ENCODE data around the gene TNRC18. TPM values are rescaled to one million over a fixed set of nuclear protein-coding genes. Genes with fewer than 3 reads are reported as not detected.
"Not testable (repeated sequence)": the region's sequence is repeated elsewhere in the genome, so short reads cannot be mapped to it uniquely, and the experiment has no call there.

TNRC18 gene
- total RNA-seq, 1 experiment from 2014 or later: 10.2 TPM

- H3K9me3 ChIP-seq (ENCODE audit: low read length): no peaks in the 10 kb centered on the region
- no peaks in the 10 kb centered on the region for H3K79me2 ChIP-seq (ENCODE audit: low read length)
- no peak overlapping the region for H3K4me3 ChIP-seq (ENCODE audit: low read length)
- no peaks in the 10 kb centered on the region for H3K9me2 ChIP-seq (replicated peaks; ENCODE audit: insufficient read depth, low read length)
- no peak overlapping the region for H3K4me2 ChIP-seq (ENCODE audit: low read depth, low read length, poor library complexity, severe bottlenecking)
- no peak overlapping the region for H3K27ac ChIP-seq (ENCODE audit: low read length)
- DNase-seq: no peak
- no peaks in the 10 kb centered on the region for H3K27me3 ChIP-seq (ENCODE audit: low read length)
- H3K9ac ChIP-seq (ENCODE audit: low read length): no peak overlapping the region
- H4K20me1 ChIP-seq (ENCODE audit: insufficient read depth, low read depth, low read length): no peaks in the 10 kb centered on the region
- H2AFZ ChIP-seq (ENCODE audit: low read length): no peak overlapping the region
- H3K36me3 ChIP-seq (ENCODE audit: insufficient read depth, low read length): no peaks in the 10 kb centered on the region
- no peaks in the 10 kb centered on the region for H3K4me1 ChIP-seq (ENCODE audit: low read length)
Observed at GRCh38 chr7:5320391-5320790, 103.2 kb downstream of the TNRC18 start.

- H3K27me3 ChIP-seq (ENCODE audit: low read length); H2AFZ ChIP-seq (ENCODE audit: low read length); H3K79me2 ChIP-seq (ENCODE audit: low read length); H4K20me1 ChIP-seq (ENCODE audit: insufficient read depth, low read depth, low read length); H3K36me3 ChIP-seq (ENCODE audit: insufficient read depth, low read length); H3K9ac ChIP-seq (ENCODE audit: low read length); H3K9me2 ChIP-seq (replicated peaks; ENCODE audit: insufficient read depth, low read length); H3K9me3 ChIP-seq (ENCODE audit: low read length); H3K4me3 ChIP-seq (ENCODE audit: low read length); H3K27ac ChIP-seq (ENCODE audit: low read length); DNase-seq; H3K4me1 ChIP-seq (ENCODE audit: low read length); H3K4me2 ChIP-seq (ENCODE audit: low read depth, low read length, poor library complexity, severe bottlenecking): not testable (repeated sequence)
Observed at GRCh38 chr7:5318613-5319012, 105.0 kb downstream of the TNRC18 start.

- Histone ChIP-seq H3K4me2 (ENCODE audit: low read depth, low read length, poor library complexity, severe bottlenecking) (no peak overlapping the region), H3K9me2 (replicated peaks; ENCODE audit: insufficient read depth, low read length) (no peaks in the 10 kb centered on the region), H3K36me3 (ENCODE audit: insufficient read depth, low read length) (no peaks in the 10 kb centered on the region), H3K4me1 (ENCODE audit: low read length) (no peaks in the 10 kb centered on the region), H3K79me2 (ENCODE audit: low read length) (no peaks in the 10 kb centered on the region), H4K20me1 (ENCODE audit: insufficient read depth, low read depth, low read length) (no peaks in the 10 kb centered on the region), H2AFZ (ENCODE audit: low read length) (no peak overlapping the region), H3K9ac (ENCODE audit: low read length) (no peak overlapping the region), H3K27ac (ENCODE audit: low read length) (no peak overlapping the region), H3K27me3 (ENCODE audit: low read length) (no peaks in the 10 kb centered on the region), H3K9me3 (ENCODE audit: low read length) (no peaks in the 10 kb centered on the region), H3K4me3 (ENCODE audit: low read length) (no peak overlapping the region)
- no peak for DNase-seq
Observed at GRCh38 chr7:5315761-5316160, 107.9 kb downstream of the TNRC18 start.

- H2AFZ ChIP-seq (ENCODE audit: low read length): no peak overlapping the region
- no peaks in the 10 kb centered on the region for H4K20me1 ChIP-seq (ENCODE audit: insufficient read depth, low read depth, low read length)
- H3K9ac ChIP-seq (ENCODE audit: low read length): no peak overlapping the region
Observed at GRCh38 chr7:5314864-5315263, 108.8 kb downstream of the TNRC18 start.

GRCh38 chr7:5313076-5313885, 110.4 kb downstream of the TNRC18 start:
- H3K4me3 ChIP-seq (ENCODE audit: low read length); H3K9ac ChIP-seq (ENCODE audit: low read length); H3K4me1 ChIP-seq (ENCODE audit: low read length); H3K9me2 ChIP-seq (replicated peaks; ENCODE audit: insufficient read depth, low read length); H3K27me3 ChIP-seq (ENCODE audit: low read length); H3K27ac ChIP-seq (ENCODE audit: low read length); H3K9me3 ChIP-seq (ENCODE audit: low read length); H3K79me2 ChIP-seq (ENCODE audit: low read length); H4K20me1 ChIP-seq (ENCODE audit: insufficient read depth, low read depth, low read length); DNase-seq; H2AFZ ChIP-seq (ENCODE audit: low read length); H3K36me3 ChIP-seq (ENCODE audit: insufficient read depth, low read length); H3K4me2 ChIP-seq (ENCODE audit: low read depth, low read length, poor library complexity, severe bottlenecking): not testable (repeated sequence)

More at GRCh38 chr7:5314864-5315263, 108.8 kb downstream of the TNRC18 start:
- H3K27me3 ChIP-seq (ENCODE audit: low read length): no peaks in the 10 kb centered on the region
- no peak overlapping the region for H3K4me2 ChIP-seq (ENCODE audit: low read depth, low read length, poor library complexity, severe bottlenecking)
- H3K27ac ChIP-seq (ENCODE audit: low read length): no peak overlapping the region
- DNase-seq: no peak
- H3K79me2 ChIP-seq (ENCODE audit: low read length): no peaks in the 10 kb centered on the region
- no peaks in the 10 kb centered on the region for H3K9me3 ChIP-seq (ENCODE audit: low read length)
- no peak overlapping the region for H3K4me3 ChIP-seq (ENCODE audit: low read length)
- H3K36me3 ChIP-seq (ENCODE audit: insufficient read depth, low read length): no peaks in the 10 kb centered on the region
- no peaks in the 10 kb centered on the region for H3K4me1 ChIP-seq (ENCODE audit: low read length)
- H3K9me2 ChIP-seq (replicated peaks; ENCODE audit: insufficient read depth, low read length): no peaks in the 10 kb centered on the region

- not testable (repeated sequence) for H3K4me2 ChIP-seq (ENCODE audit: low read depth, low read length, poor library complexity, severe bottlenecking); DNase-seq; H3K27ac ChIP-seq (ENCODE audit: low read length); H3K27me3 ChIP-seq (ENCODE audit: low read length); H3K36me3 ChIP-seq (ENCODE audit: insufficient read depth, low read length); H3K9me2 ChIP-seq (replicated peaks; ENCODE audit: insufficient read depth, low read length); H4K20me1 ChIP-seq (ENCODE audit: insufficient read depth, low read depth, low read length); H3K9me3 ChIP-seq (ENCODE audit: low read length); H3K9ac ChIP-seq (ENCODE audit: low read length); H3K4me3 ChIP-seq (ENCODE audit: low read length); H3K4me1 ChIP-seq (ENCODE audit: low read length); H2AFZ ChIP-seq (ENCODE audit: low read length); H3K79me2 ChIP-seq (ENCODE audit: low read length)
Observed at GRCh38 chr7:5312276-5313070, 111.2 kb downstream of the TNRC18 start.

GRCh38 chr7:5310822-5311405, 112.7 kb downstream of the TNRC18 start:
- Histone ChIP-seq H3K27me3 (ENCODE audit: low read length) (no peaks in the 10 kb centered on the region), H2AFZ (ENCODE audit: low read length) (no peak overlapping the region), H4K20me1 (ENCODE audit: insufficient read depth, low read depth, low read length) (no peaks in the 10 kb centered on the region), H3K36me3 (ENCODE audit: insufficient read depth, low read length) (no peaks in the 10 kb centered on the region), H3K9me2 (replicated peaks; ENCODE audit: insufficient read depth, low read length) (no peaks in the 10 kb centered on the region), H3K4me1 (ENCODE audit: low read length) (no peaks in the 10 kb centered on the region), H3K9me3 (ENCODE audit: low read length) (no peaks in the 10 kb centered on the region), H3K4me3 (ENCODE audit: low read length) (no peak overlapping the region), H3K27ac (ENCODE audit: low read length) (no peak overlapping the region), H3K79me2 (ENCODE audit: low read length) (no peaks in the 10 kb centered on the region), H3K4me2 (ENCODE audit: low read depth, low read length, poor library complexity, severe bottlenecking) (no peak overlapping the region), H3K9ac (ENCODE audit: low read length) (no peak overlapping the region)
- no peak for DNase-seq

GRCh38 chr7:5309146-5309545, 114.5 kb downstream of the TNRC18 start:
- no peak overlapping the region for H3K27ac ChIP-seq (ENCODE audit: low read length)
- no peaks in the 10 kb centered on the region for H3K9me3 ChIP-seq (ENCODE audit: low read length)
- H3K79me2 ChIP-seq (ENCODE audit: low read length): no peaks in the 10 kb centered on the region
- H4K20me1 ChIP-seq (ENCODE audit: insufficient read depth, low read depth, low read length): no peaks in the 10 kb centered on the region
- no peak overlapping the region for H3K9ac ChIP-seq (ENCODE audit: low read length)
- H3K4me1 ChIP-seq (ENCODE audit: low read length): no peaks in the 10 kb centered on the region
- H3K27me3 ChIP-seq (ENCODE audit: low read length): no peaks in the 10 kb centered on the region
- H3K4me3 ChIP-seq (ENCODE audit: low read length): no peak overlapping the region
- no peak overlapping the region for H3K4me2 ChIP-seq (ENCODE audit: low read depth, low read length, poor library complexity, severe bottlenecking)
- H2AFZ ChIP-seq (ENCODE audit: low read length): no peak overlapping the region
- no peaks in the 10 kb centered on the region for H3K36me3 ChIP-seq (ENCODE audit: insufficient read depth, low read length)
- no peaks in the 10 kb centered on the region for H3K9me2 ChIP-seq (replicated peaks; ENCODE audit: insufficient read depth, low read length)
- DNase-seq: no peak
